GM20000 (cell line): ENCODE measurements around the gene SYNDIG1.

Experiments
- DNase-seq: peaks from one replicate; pipeline ENCODE4 v3.0.0; 2012; ENCODE audit warnings: low spot score
- CTCF ChIP-seq: IDR thresholded peaks from 2 replicates; pipeline ENCODE4 v1.5.1; 2012; ENCODE audit warnings: mild to moderate bottlenecking, control low read depth; ENCODE audit errors: extremely low read depth, missing control alignments

SYNDIG1 gene

GRCh38 chr20:24614341-24614740, 144.9 kb downstream of the SYNDIG1 start:
- no peak for DNase-seq
- no peak for TF ChIP-seq CTCF

GRCh38 chr20:24615353-24615752, 145.9 kb downstream of the SYNDIG1 start:
- no peak for DNase-seq
- no peak for TF ChIP-seq CTCF

- TF ChIP-seq CTCF: no peak
- DNase-seq: no peak
These were observed 147.0 kb downstream of the SYNDIG1 start for GRCh38 chr20:24616258-24617079.

GRCh38 chr20:24617080-24617432, 147.6 kb downstream of the SYNDIG1 start:
- no peak for DNase-seq
- no peak for TF ChIP-seq CTCF

- no peak for DNase-seq
- no peak for TF ChIP-seq CTCF
These were observed 148.5 kb downstream of the SYNDIG1 start for GRCh38 chr20:24617757-24618450.

DNA sequence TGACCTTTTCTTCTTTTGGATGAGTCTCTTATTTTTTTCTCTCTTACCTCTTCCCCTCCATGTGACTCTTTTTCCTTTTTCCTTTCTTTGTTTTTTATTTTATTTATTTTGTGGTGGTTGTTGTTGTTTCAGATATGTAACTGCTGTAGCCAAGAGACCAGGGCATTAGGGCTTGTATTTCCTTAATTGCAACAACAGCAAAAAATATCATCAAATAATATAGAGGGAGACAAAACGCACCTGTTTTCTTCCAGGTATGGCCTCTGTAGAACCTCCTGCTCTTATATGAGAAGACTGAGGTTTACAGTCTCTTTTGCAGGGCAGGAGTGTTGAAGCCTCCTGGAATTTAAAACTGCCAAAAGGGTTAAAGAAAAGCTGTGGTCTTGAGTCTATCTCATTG, 149.3 kb downstream of the SYNDIG1 start:
- TF ChIP-seq CTCF: no peak
- DNase-seq: no peak

- no peak for DNase-seq
- no peak for TF ChIP-seq CTCF
These were observed 149.8 kb downstream of the SYNDIG1 start for GRCh38 chr20:24619212-24619611.
